RPMI7951 (cell line): Measurements from ENCODE around the gene PCDHA8. TPM values are rescaled to one million over a fixed set of nuclear protein-coding genes. Genes with fewer than 3 reads are reported as not detected.
"Not testable (repeated sequence)": the region's sequence is repeated elsewhere in the genome, so short reads cannot be mapped to it uniquely, and the experiment has no call there.

Source experiments
- DNase-seq: peaks from one replicate; pipeline ENCODE4 v3.0.0-alpha.2; 2012; ENCODE audit warnings: low read depth
- total RNA-seq: library from RNA; depleted of rRNA; stranded (reverse); fragments of >200 nt; shearing (Covaris generic); gene quantifications from 2 replicates; pipeline ENCODE4 v1.2.3, GENCODE V29; 2014; rRNA removed

PCDHA8 gene
- total RNA-seq, 1 experiment from 2014 or later: 0.12 TPM

DNA sequence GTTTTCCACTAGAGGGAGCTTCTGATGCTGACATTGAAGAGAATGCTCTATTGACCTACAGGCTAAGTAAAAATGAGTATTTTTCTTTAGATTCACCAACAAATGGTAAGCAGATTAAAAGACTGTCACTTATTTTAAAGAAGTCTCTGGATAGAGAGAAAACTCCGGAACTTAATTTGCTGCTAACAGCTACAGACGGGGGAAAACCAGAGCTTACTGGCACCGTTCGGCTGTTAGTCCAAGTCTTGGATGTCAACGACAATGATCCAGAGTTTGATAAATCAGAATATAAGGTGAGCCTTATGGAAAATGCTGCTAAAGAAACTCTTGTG, 28.5 kb downstream of the PCDHA8 start:
- no peak for DNase-seq

DNA sequence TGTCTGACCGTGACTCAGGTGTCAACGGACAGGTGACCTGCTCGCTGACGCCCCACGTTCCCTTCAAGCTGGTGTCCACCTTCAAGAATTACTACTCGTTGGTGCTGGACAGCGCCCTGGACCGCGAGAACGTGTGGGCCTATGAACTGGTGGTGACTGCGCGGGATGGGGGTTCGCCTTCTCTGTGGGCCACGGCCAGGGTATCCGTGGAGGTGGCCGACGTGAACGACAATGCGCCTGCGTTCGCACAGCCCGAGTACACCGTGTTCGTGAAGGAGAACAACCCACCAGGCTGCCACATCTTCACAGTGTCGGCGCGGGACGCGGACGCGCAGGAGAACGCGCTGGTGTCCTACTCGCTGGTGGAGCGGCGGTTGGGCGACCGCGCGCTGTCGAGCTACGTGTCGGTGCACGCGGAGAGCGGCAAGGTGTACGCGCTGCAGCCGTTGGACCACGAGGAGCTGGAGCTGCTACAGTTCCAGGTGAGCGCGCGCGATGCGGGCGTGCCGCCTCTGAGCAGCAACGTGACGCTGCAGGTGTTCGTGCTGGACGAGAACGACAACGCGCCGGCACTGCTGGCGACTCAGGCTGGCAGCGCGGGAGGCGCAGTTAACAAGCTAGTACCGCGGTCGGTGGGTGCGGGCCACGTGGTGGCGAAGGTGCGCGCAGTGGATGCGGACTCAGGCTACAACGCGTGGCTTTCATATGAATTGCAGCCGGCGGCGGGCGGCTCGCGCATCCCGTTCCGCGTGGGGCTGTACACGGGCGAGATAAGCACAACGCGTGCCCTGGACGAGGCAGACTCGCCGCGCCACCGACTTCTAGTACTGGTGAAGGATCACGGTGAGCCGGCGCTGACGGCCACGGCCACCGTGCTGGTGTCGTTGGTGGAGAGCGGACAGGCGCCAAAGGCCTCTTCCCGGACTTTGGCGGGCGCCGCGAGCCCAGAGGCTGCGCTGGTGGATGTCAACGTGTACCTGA, 29.5 kb downstream of the PCDHA8 start:
- no peak for DNase-seq

DNA sequence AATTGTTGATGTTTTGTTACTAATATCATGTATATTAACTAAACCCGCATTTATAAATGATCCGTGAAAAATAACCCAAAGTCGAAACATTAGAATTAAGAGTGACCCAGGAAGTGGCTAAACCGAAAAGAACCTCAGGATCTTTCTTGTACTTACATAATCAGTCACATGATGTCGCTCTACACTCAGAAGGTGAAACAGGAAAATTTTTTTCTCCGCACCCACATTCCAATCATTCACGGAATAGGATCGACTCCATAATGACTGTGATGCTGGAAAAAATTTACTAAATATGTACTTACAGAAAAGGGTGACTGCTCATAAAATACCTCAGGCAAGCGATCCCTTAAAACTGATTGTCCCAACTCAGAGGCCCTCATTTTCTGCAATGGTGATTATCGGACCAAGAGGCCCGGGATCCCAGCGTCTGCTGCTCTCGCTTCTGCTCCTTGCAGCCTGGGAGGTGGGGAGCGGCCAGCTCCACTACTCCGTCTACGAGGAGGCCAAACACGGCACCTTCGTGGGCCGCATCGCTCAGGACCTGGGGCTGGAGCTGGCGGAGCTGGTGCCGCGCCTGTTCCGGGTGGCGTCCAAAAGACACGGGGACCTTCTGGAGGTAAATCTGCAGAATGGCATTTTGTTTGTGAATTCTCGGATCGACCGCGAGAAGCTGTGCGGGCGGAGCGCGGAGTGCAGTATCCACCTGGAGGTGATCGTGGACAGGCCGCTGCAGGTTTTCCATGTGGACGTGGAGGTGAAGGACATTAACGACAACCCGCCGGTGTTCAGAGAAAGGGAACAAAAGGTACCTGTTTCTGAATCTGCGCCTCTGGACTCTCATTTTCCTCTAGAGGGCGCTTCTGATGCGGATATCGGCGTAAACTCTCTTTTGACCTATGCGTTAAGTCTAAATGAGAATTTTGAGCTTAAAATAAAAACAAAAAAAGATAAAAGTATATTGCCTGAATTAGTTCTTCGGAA, 34.4 kb downstream of the PCDHA8 start, which contains the start of gene PCDHA12:
PCDHA12 (plus strand) TSS at position 224 of the 981 bp plus-strand sequence; CDS start at position 389, 165 bp downstream.
- DNase-seq: no peak

DNA sequence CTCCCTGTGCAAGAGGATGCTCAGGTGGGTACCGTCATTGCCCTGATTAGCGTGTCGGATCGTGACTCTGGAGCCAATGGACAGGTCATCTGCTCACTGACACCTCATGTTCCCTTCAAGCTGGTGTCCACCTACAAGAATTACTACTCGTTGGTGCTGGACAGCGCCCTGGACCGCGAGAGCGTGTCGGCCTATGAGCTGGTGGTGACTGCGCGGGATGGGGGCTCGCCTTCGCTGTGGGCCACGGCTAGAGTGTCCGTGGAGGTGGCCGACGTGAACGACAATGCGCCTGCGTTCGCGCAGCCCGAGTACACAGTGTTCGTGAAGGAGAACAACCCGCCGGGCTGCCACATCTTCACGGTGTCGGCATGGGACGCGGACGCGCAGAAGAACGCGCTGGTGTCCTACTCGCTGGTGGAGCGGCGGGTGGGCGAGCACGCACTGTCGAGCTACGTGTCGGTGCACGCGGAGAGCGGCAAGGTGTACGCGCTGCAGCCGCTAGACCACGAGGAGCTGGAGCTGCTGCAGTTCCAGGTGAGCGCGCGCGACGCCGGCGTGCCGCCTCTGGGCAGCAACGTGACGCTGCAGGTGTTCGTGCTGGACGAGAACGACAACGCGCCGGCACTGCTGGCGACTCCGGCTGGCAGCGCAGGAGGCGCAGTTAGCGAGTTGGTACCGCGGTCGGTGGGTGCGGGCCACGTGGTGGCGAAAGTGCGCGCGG, 35.7 kb downstream of the PCDHA8 start:
- DNase-seq: not testable (repeated sequence)

DNA sequence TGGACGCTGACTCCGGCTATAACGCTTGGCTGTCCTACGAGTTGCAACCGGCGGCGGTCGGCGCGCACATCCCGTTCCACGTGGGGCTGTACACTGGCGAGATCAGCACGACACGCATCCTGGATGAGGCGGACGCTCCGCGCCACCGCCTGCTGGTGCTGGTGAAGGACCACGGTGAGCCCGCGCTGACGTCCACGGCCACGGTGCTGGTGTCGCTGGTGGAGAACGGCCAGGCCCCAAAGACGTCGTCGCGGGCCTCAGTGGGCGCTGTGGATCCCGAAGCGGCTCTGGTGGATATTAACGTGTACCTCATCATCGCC, 36.2 kb downstream of the PCDHA8 start:
- no peak for DNase-seq

DNA sequence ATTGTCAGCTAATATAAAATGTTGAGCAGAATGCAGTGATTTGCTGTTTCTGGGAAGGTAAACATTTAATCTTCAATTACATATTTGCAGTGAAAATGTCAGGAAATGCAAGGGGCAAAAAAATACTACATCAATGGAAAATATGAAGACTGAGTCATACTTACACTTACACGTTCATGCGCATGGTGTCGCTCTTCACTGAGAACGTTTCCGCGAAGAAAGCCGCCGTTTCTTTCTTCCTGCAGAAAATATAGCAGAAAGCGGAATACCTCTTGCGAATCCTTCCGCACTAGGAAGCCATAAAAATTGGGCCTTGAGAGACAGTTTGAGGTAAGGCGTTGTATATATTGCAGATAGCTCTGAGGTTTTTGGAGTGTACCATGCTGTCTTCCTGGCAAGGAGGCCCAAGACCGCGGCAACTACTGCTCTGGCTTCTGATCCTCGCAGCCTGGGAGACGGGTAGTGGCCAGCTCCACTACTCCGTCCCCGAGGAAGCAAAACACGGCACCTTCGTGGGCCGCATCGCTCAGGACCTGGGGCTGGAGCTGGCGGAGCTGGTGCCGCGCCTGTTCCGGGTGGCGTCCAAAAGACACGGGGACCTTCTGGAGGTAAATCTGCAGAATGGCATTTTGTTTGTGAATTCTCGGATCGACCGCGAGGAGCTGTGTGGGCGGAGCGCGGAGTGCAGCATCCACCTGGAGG, 41.1 kb downstream of the PCDHA8 start, which contains the start of gene PCDHA13:
PCDHA13 (plus strand) TSS at position 236 of the 702 bp plus-strand sequence; CDS start at position 381, 145 bp downstream.
- peak; percentile 4 for DNase-seq

DNA sequence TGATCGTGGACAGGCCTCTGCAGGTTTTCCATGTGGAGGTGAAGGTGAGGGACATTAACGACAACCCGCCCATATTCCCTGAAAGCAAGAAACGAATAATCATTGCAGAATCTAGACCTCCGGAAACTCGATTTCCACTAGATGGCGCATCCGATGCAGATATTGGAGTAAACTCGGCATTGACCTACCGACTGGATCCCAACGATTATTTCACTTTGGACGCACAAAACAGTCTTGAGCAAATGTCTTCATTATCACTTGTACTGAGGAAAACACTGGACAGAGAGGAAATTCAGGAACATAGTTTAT, 41.6 kb downstream of the PCDHA8 start:
- peak; percentile 9 for DNase-seq

DNA sequence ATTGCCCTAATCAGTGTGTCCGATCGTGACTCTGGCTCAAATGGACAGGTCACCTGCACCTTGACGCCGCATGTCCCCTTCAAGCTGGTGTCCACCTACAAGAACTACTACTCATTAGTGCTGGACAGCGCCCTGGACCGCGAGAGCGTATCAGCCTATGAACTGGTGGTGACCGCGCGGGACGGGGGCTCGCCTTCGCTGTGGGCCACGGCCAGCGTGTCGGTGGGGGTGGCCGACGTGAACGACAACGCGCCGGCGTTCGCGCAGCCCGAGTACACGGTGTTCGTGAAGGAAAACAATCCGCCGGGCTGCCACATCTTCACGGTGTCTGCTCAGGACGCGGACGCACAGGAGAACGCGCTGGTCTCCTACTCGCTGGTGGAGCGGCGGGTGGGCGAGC, 42.4 kb downstream of the PCDHA8 start:
- no peak for DNase-seq

DNA sequence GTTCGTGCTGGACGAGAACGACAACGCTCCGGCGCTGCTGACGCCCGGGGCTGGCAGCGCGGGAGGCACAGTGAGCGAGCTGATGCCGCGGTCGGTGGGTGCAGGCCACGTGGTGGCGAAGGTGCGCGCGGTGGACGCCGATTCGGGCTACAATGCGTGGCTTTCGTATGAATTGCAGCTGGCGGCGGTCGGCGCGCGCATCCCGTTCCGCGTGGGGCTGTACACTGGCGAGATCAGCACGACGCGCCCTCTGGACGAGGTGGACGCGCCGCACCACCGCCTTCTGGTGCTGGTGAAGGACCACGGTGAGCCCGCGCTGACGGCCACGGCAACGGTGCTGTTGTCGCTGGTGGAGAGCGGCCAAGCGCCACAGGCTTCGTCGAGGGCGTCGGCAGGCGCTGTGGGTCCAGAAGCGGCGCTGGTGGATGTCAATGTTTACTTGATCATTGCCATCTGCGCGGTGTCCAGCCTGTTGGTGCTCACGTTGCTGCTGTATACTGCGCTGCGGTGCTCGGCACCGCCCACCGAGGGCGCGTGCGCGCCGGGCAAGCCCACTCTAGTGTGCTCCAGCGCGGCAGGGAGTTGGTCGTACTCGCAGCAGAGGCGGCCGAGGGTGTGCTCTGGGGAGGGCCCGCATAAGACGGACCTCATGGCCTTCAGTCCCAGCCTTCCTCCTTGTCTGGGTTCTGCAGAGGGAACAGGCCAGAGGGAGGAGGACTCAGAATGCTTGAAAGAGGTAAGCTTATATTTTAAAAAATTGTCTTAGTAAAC, 43.1 kb downstream of the PCDHA8 start:
- DNase-seq: no peak

Other genes starting within 250 kb of the PCDHA8 start
- 0.20 and 0.96 TPM in 2 replicates for gene CD14, start 208.0 kb upstream of the PCDHA8 start, total RNA-seq
- 6.8 and 9.2 TPM in 2 replicates for gene TMCO6, start 201.7 kb upstream of the PCDHA8 start, total RNA-seq
- 106 and 116 TPM in 2 replicates for gene NDUFA2, start 193.6 kb upstream of the PCDHA8 start, total RNA-seq
- gene IK, start 193.4 kb upstream of the PCDHA8 start, total RNA-seq: 93.8 and 130 TPM in 2 replicates
- gene WDR55, start 176.3 kb upstream of the PCDHA8 start, total RNA-seq: 11.2 and 15.4 TPM in 2 replicates
- gene DND1, start 167.6 kb upstream of the PCDHA8 start, total RNA-seq: 0.10 and 0.12 TPM in 2 replicates
- gene HARS1, start 149.8 kb upstream of the PCDHA8 start, total RNA-seq: 52.0 and 62.3 TPM in 2 replicates
- 22.6 and 25.5 TPM in 2 replicates for gene HARS2, start 149.7 kb upstream of the PCDHA8 start, total RNA-seq
- gene ZMAT2, start 140.7 kb upstream of the PCDHA8 start, total RNA-seq: 44.6 and 45.5 TPM in 2 replicates
- gene PCDHA1, start 55.0 kb upstream of the PCDHA8 start, total RNA-seq: under 0.01 TPM in 1 of 2 replicates, not detected in the other
- gene PCDHA2, start 46.3 kb upstream of the PCDHA8 start, total RNA-seq: not detected in 2 replicates
- not detected in 2 replicates for gene PCDHA3, start 40.1 kb upstream of the PCDHA8 start, total RNA-seq
- gene PCDHA4, start 34.1 kb upstream of the PCDHA8 start, total RNA-seq: under 0.01 and 0.12 TPM in 2 replicates
- 0.12 TPM in 1 of 2 replicates, not detected in the other for gene PCDHA5, start 19.6 kb upstream of the PCDHA8 start, total RNA-seq
- gene PCDHA6, start 13.2 kb upstream of the PCDHA8 start, total RNA-seq: 0.10 and 0.12 TPM in 2 replicates
- 0.88 and 1.1 TPM in 2 replicates for gene PCDHA7, start 6.9 kb upstream of the PCDHA8 start, total RNA-seq
- gene PCDHA9, start 7.2 kb downstream of the PCDHA8 start, total RNA-seq: not detected in 2 replicates
- not detected in 2 replicates for gene PCDHA10, start 14.7 kb downstream of the PCDHA8 start, total RNA-seq
- gene PCDHA11, start 27.8 kb downstream of the PCDHA8 start, total RNA-seq: not detected in 2 replicates
- not detected in 2 replicates for gene PCDHA12, start 34.1 kb downstream of the PCDHA8 start, total RNA-seq
- not detected in 2 replicates for gene PCDHA13, start 40.9 kb downstream of the PCDHA8 start, total RNA-seq
- not detected in 2 replicates for gene PCDHAC1, start 85.1 kb downstream of the PCDHA8 start, total RNA-seq
- not detected in 2 replicates for gene PCDHAC2, start 125.3 kb downstream of the PCDHA8 start, total RNA-seq
- gene PCDHB1, start 210.2 kb downstream of the PCDHA8 start, total RNA-seq: not detected in 2 replicates